ENCODE measurements around the gene FAM219A.
"Not testable (repeated sequence)": the region's sequence is repeated elsewhere in the genome, so short reads cannot be mapped to it uniquely, and the experiment has no call there.

The FAM219A gene

GRCh38 chr9:34485822-34486221, 27.5 kb upstream of the FAM219A start:
- Histone ChIP-seq H3K9ac (ENCODE audit: low read depth in 1 of 2, low read length in 2 of 2) (no peak overlapping the region), H3K27me3 (ENCODE audit: control insufficient read depth in 2 of 2, insufficient read depth in 2 of 2, low read length in 2 of 2) (peaks cover 0 to 3% of the 10 kb centered on the region in 2 donors), H3K4me3 (ENCODE audit: low read length in 2 of 2) (no peak overlapping the region), H3K27ac (ENCODE audit: low read depth in 2 of 2, low read length in 2 of 2) (no peak overlapping the region), H3K9me3 (ENCODE audit: control insufficient read depth in 2 of 2, low read length in 2 of 2) (no peaks in the 10 kb centered on the region), H3K36me3 (ENCODE audit: control insufficient read depth in 2 of 2, insufficient read depth in 2 of 2, low read length in 2 of 2) (no peaks in the 10 kb centered on the region), H3K4me1 (ENCODE audit: control insufficient read depth in 2 of 2, insufficient read depth in 2 of 2, low read length in 2 of 2) (no peaks in the 10 kb centered on the region)

- H3K36me3 ChIP-seq (ENCODE audit: control insufficient read depth in 2 of 2, insufficient read depth in 2 of 2, low read length in 2 of 2), result no peaks in the 10 kb centered on the region
- H3K4me1 ChIP-seq (ENCODE audit: control insufficient read depth in 2 of 2, insufficient read depth in 2 of 2, low read length in 2 of 2), result peaks cover 0 to 4% of the 10 kb centered on the region in 2 donors
- no peaks in the 10 kb centered on the region for H3K9me3 ChIP-seq (ENCODE audit: control insufficient read depth in 2 of 2, low read length in 2 of 2)
- H3K27me3 ChIP-seq (ENCODE audit: control insufficient read depth in 2 of 2, insufficient read depth in 2 of 2, low read length in 2 of 2), result peaks cover 0 to 3% of the 10 kb centered on the region in 2 donors
- H3K27ac ChIP-seq (ENCODE audit: low read depth in 2 of 2, low read length in 2 of 2), result no peak overlapping the region
- no peak overlapping the region for H3K9ac ChIP-seq (ENCODE audit: low read depth in 1 of 2, low read length in 2 of 2)
- no peak overlapping the region for H3K4me3 ChIP-seq (ENCODE audit: low read length in 2 of 2)
Measured at GRCh38 chr9:34484678-34485077, 26.3 kb upstream of the FAM219A start.

DNA sequence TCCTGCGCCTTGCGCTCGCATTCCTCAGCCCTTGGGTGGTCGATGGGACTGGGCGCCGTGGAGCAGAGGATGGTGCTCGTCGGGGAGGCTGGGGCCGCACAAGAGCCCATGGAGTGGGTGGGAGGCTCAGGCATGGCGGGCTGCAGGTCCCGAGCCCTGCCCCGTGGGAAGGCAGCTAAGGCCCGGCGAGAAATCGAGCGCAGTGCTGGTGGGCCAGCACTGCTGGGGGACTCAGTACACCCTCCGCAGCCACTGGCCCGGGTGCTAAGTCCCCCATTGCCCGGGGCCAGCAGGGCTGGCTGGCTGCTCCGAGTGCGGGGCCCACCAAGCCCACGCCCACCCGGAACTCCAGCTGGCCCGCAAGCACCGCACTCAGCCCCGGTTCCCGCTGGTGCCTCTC, 24.4 kb upstream of the FAM219A start:
- H3K4me1 ChIP-seq (ENCODE audit: control insufficient read depth in 2 of 2, insufficient read depth in 2 of 2, low read length in 2 of 2); H3K9ac ChIP-seq (ENCODE audit: low read depth in 1 of 2, low read length in 2 of 2); H3K4me3 ChIP-seq (ENCODE audit: low read length in 2 of 2); H3K27me3 ChIP-seq (ENCODE audit: control insufficient read depth in 2 of 2, insufficient read depth in 2 of 2, low read length in 2 of 2); H3K27ac ChIP-seq (ENCODE audit: low read depth in 2 of 2, low read length in 2 of 2); H3K36me3 ChIP-seq (ENCODE audit: control insufficient read depth in 2 of 2, insufficient read depth in 2 of 2, low read length in 2 of 2); H3K9me3 ChIP-seq (ENCODE audit: control insufficient read depth in 2 of 2, low read length in 2 of 2): not testable (repeated sequence)

GRCh38 chr9:34481620-34482019, 23.2 kb upstream of the FAM219A start:
- H3K27me3 ChIP-seq (ENCODE audit: control insufficient read depth in 2 of 2, insufficient read depth in 2 of 2, low read length in 2 of 2); H3K27ac ChIP-seq (ENCODE audit: low read depth in 2 of 2, low read length in 2 of 2); H3K9me3 ChIP-seq (ENCODE audit: control insufficient read depth in 2 of 2, low read length in 2 of 2); H3K4me3 ChIP-seq (ENCODE audit: low read length in 2 of 2); H3K36me3 ChIP-seq (ENCODE audit: control insufficient read depth in 2 of 2, insufficient read depth in 2 of 2, low read length in 2 of 2); H3K9ac ChIP-seq (ENCODE audit: low read depth in 1 of 2, low read length in 2 of 2); H3K4me1 ChIP-seq (ENCODE audit: control insufficient read depth in 2 of 2, insufficient read depth in 2 of 2, low read length in 2 of 2): not testable (repeated sequence)

- Histone ChIP-seq H3K9ac (ENCODE audit: low read depth in 1 of 2, low read length in 2 of 2) (no peak overlapping the region), H3K4me1 (ENCODE audit: control insufficient read depth in 2 of 2, insufficient read depth in 2 of 2, low read length in 2 of 2) (peaks cover 0 to 6% of the 10 kb centered on the region in 2 donors), H3K36me3 (ENCODE audit: control insufficient read depth in 2 of 2, insufficient read depth in 2 of 2, low read length in 2 of 2) (no peaks in the 10 kb centered on the region), H3K27ac (ENCODE audit: low read depth in 2 of 2, low read length in 2 of 2) (no peak overlapping the region), H3K27me3 (ENCODE audit: control insufficient read depth in 2 of 2, insufficient read depth in 2 of 2, low read length in 2 of 2) (peaks cover 0 to 3% of the 10 kb centered on the region in 2 donors), H3K9me3 (ENCODE audit: control insufficient read depth in 2 of 2, low read length in 2 of 2) (no peaks in the 10 kb centered on the region), H3K4me3 (ENCODE audit: low read length in 2 of 2) (no peak overlapping the region)
Measured at GRCh38 chr9:34479431-34479866, 21.1 kb upstream of the FAM219A start.

DNA sequence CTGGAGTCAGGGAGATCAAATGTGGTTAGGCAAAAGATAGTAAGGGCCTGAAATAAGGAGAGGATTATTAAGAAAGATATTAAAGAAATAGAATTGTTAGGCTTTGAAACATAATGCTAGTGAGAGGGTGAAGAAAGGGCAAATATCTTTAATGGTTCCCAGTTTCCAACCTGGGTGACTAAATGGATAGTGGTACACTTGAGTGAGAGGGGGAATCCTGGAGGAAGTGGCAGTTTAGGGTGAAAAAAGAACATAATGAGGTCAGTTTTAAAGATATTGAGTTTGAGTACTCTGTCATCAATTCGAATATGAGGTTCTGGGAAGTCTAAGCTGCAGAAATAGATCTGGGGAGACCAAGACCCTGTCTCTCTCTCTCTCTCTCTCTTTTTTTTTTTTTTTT, 19.2 kb upstream of the FAM219A start:
- no peak overlapping the region for H3K4me3 ChIP-seq (ENCODE audit: low read length in 2 of 2)
- H3K9ac ChIP-seq (ENCODE audit: low read depth in 1 of 2, low read length in 2 of 2), result no peak overlapping the region
- no peaks in the 10 kb centered on the region for H3K9me3 ChIP-seq (ENCODE audit: control insufficient read depth in 2 of 2, low read length in 2 of 2)
- H3K4me1 ChIP-seq (ENCODE audit: control insufficient read depth in 2 of 2, insufficient read depth in 2 of 2, low read length in 2 of 2), result peaks cover 0 to 6% of the 10 kb centered on the region in 2 donors
- H3K27me3 ChIP-seq (ENCODE audit: control insufficient read depth in 2 of 2, insufficient read depth in 2 of 2, low read length in 2 of 2), result peaks cover 0 to 3% of the 10 kb centered on the region in 2 donors
- H3K36me3 ChIP-seq (ENCODE audit: control insufficient read depth in 2 of 2, insufficient read depth in 2 of 2, low read length in 2 of 2), result no peaks in the 10 kb centered on the region
- H3K27ac ChIP-seq (ENCODE audit: low read depth in 2 of 2, low read length in 2 of 2), result no peak overlapping the region

DNA sequence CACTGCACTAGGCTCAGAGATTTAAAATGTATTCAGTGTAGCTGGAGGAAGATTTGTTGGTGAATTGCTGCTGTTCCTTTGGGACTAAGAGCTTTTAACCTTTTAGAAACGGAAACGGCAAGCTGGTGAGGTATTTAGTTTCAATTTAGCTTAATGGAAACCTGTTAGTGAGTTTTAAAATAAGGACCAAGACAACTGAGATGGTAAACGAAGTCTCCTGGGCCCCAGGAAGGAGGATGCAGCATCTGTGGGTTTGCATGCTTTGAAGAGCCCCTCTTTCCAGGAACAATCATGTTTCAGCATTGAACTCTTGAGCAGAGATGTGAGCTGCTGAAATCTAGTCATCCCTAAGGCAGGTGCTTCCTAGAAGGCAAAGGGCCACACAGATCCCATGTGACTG, 16.7 kb upstream of the FAM219A start:
- Histone ChIP-seq H3K9me3 (ENCODE audit: control insufficient read depth in 2 of 2, low read length in 2 of 2) (no peaks in the 10 kb centered on the region), H3K4me1 (ENCODE audit: control insufficient read depth in 2 of 2, insufficient read depth in 2 of 2, low read length in 2 of 2) (peaks cover 0 to 6% of the 10 kb centered on the region in 2 donors), H3K27me3 (ENCODE audit: control insufficient read depth in 2 of 2, insufficient read depth in 2 of 2, low read length in 2 of 2) (peaks cover 0 to 3% of the 10 kb centered on the region in 2 donors), H3K9ac (ENCODE audit: low read depth in 1 of 2, low read length in 2 of 2) (no peak overlapping the region), H3K27ac (ENCODE audit: low read depth in 2 of 2, low read length in 2 of 2) (no peak overlapping the region), H3K36me3 (ENCODE audit: control insufficient read depth in 2 of 2, insufficient read depth in 2 of 2, low read length in 2 of 2) (no peaks in the 10 kb centered on the region), H3K4me3 (ENCODE audit: low read length in 2 of 2) (no peak overlapping the region)

DNA sequence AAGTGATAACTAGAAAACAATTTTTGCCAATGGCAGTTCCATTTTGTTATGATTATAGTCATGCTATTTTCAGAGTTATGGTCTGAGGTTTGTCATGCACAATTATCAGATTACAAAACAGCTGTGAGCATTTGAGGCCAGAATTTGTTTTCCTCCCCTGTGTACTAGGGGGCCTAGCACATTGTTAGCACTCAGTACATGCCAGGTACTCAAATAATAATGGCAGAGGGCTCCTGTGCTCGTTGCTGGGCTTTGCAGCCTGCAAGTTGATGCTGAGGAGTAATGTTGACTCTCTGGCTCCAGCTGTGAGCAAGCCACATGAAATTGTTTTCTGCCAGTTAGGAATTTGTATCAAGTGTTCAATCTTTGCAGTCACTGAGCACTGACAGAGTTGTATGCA, 7.1 kb upstream of the FAM219A start:
- Histone ChIP-seq H3K36me3 (ENCODE audit: control insufficient read depth in 2 of 2, insufficient read depth in 2 of 2, low read length in 2 of 2) (no peaks in the 10 kb centered on the region), H3K4me3 (ENCODE audit: low read length in 2 of 2) (no peak overlapping the region), H3K9me3 (ENCODE audit: control insufficient read depth in 2 of 2, low read length in 2 of 2) (no peaks in the 10 kb centered on the region), H3K27ac (ENCODE audit: low read depth in 2 of 2, low read length in 2 of 2) (no peak overlapping the region), H3K9ac (ENCODE audit: low read depth in 1 of 2, low read length in 2 of 2) (no peak overlapping the region), H3K27me3 (ENCODE audit: control insufficient read depth in 2 of 2, insufficient read depth in 2 of 2, low read length in 2 of 2) (no peaks in the 10 kb centered on the region), H3K4me1 (ENCODE audit: control insufficient read depth in 2 of 2, insufficient read depth in 2 of 2, low read length in 2 of 2) (no peaks in the 10 kb centered on the region)

DNA sequence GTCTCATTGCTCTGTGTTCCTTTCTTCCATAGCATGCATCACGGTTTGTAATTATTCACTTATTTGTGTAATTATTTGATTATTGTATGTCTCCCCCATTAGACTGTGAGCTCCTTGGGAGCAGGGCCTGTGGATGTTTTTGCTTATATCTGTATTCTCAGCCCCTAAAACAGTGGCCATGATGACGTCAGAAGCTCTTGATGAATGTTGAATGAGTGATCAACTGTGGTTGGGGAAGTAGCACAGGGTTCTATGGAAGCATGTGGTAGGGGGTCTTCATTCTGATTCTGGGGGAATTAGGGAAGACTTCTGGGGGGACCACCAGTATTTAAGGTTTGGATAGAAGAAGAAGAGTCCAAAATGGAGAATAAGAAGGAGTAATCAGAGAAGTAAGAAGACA, 6.2 kb upstream of the FAM219A start:
- no peaks in the 10 kb centered on the region for H3K36me3 ChIP-seq (ENCODE audit: control insufficient read depth in 2 of 2, insufficient read depth in 2 of 2, low read length in 2 of 2)
- H3K4me3 ChIP-seq (ENCODE audit: low read length in 2 of 2), result no peak overlapping the region
- H3K9ac ChIP-seq (ENCODE audit: low read depth in 1 of 2, low read length in 2 of 2), result no peak overlapping the region
- H3K9me3 ChIP-seq (ENCODE audit: control insufficient read depth in 2 of 2, low read length in 2 of 2), result no peaks in the 10 kb centered on the region
- no peaks in the 10 kb centered on the region for H3K27me3 ChIP-seq (ENCODE audit: control insufficient read depth in 2 of 2, insufficient read depth in 2 of 2, low read length in 2 of 2)
- no peak overlapping the region for H3K27ac ChIP-seq (ENCODE audit: low read depth in 2 of 2, low read length in 2 of 2)
- H3K4me1 ChIP-seq (ENCODE audit: control insufficient read depth in 2 of 2, insufficient read depth in 2 of 2, low read length in 2 of 2), result no peaks in the 10 kb centered on the region

DNA sequence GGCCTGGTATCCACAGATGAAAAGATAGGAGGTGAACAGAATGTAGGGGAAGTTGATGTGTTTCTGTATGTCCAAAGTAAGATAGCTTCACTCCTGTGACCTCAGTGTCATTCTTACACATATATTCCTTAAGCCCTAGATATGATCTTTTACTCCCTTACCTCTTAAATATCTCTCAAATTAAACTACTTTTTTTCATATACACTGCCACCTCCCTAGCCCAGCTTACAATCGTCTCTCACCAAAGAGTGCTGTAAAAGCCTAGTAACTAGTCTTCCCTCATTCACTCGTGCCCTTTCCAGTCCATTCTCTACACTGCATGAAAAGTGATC, 5.5 kb upstream of the FAM219A start:
- Histone ChIP-seq H3K9ac (ENCODE audit: low read depth in 1 of 2, low read length in 2 of 2) (no peak overlapping the region), H3K4me3 (ENCODE audit: low read length in 2 of 2) (no peak overlapping the region), H3K36me3 (ENCODE audit: control insufficient read depth in 2 of 2, insufficient read depth in 2 of 2, low read length in 2 of 2) (no peaks in the 10 kb centered on the region), H3K27ac (ENCODE audit: low read depth in 2 of 2, low read length in 2 of 2) (no peak overlapping the region), H3K9me3 (ENCODE audit: control insufficient read depth in 2 of 2, low read length in 2 of 2) (no peaks in the 10 kb centered on the region), H3K27me3 (ENCODE audit: control insufficient read depth in 2 of 2, insufficient read depth in 2 of 2, low read length in 2 of 2) (no peaks in the 10 kb centered on the region), H3K4me1 (ENCODE audit: control insufficient read depth in 2 of 2, insufficient read depth in 2 of 2, low read length in 2 of 2) (peaks cover 1 to 3% of the 10 kb centered on the region in 2 donors)
